AG20443 (cell line): ENCODE measurements around the gene GALNT9.

Experiments
- DNase-seq: peaks from one replicate; pipeline ENCODE4 v3.0.0; 2012; ENCODE audit warnings: low spot score, mixed read lengths

GALNT9 gene

DNA sequence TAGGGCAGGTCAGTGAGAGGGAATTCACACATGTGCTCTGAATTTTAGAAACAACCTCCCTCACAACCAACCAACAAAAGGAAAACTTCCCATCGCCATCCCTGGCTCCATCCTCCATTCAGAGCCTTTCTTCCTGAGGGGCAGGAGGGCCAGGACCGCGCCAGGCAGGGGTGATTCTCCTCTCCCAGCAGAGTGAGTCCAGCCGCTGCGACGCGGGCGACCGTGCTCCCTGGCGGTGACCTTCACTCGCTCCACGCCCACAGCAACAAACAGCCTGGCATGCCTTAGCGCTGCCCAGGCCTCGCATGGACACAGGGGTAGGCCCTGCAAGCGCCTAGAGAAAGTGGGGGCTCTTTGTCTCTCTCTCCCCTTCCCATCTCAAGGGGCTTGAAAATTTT lies 3.7 kb downstream of the GALNT9 start:
- DNase-seq = no peak

DNA sequence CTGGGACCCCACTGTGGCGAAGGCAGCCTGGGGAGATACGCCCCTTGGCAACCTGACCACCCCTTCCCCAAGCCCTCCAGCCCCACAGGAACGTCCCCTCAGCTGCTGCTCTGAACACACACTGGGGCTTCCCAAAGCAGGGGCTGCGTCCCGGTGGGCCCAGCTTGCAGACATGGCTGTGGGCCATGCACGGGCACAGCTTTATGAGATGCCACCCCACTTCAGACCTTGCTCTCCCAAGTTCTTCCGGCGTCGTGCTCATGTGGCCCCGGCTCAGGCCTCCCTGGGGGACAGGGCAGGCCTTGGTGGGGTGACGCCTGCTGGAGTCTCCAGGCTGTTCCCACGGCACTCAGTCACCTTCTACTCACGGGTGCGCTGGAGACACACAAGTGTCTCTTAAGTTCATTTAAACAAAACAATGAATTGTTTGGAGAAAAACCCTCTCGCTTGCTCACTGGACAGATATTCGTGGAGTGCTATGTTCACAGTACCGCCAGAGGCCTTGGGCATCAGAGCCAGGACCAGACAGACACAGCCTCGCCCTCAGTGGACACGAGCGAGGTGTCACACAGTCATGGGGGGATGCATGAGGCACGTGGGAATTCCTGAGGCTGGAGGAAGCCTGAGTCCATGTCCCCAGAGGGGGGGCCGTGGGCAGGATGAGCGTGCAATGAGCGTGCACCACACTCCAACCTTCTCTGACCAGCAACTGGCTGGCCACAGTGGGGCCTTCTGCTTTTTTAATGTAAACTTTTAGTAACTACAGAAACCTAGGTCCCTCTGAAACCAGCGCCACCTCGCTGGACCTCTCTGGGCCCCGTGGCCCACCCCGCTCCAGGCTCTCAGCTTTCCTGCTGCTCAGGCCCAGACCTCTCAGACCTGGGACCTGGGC lies 4.3 kb downstream of the GALNT9 start:
- DNase-seq = no peak

DNA sequence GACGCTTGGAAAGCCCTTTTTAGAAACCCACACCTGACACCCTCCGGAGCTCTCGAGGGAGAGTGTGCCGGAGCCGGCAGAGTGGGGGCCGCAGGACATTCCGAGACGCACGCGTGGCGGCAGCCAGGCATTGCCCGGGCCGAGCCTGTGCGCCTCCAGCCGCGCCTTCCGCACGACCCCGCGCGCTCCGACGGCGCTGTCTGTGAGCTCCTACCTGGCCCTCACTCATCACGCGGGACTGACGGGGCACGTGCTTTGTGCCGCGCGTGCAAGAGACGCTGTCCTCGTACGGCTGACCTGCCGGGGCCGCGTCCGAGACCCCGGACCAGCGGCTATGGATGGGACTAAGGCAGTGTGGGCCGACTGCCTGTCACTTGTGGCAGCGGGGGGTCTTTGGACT lies 5.2 kb downstream of the GALNT9 start:
- DNase-seq = no peak

DNA sequence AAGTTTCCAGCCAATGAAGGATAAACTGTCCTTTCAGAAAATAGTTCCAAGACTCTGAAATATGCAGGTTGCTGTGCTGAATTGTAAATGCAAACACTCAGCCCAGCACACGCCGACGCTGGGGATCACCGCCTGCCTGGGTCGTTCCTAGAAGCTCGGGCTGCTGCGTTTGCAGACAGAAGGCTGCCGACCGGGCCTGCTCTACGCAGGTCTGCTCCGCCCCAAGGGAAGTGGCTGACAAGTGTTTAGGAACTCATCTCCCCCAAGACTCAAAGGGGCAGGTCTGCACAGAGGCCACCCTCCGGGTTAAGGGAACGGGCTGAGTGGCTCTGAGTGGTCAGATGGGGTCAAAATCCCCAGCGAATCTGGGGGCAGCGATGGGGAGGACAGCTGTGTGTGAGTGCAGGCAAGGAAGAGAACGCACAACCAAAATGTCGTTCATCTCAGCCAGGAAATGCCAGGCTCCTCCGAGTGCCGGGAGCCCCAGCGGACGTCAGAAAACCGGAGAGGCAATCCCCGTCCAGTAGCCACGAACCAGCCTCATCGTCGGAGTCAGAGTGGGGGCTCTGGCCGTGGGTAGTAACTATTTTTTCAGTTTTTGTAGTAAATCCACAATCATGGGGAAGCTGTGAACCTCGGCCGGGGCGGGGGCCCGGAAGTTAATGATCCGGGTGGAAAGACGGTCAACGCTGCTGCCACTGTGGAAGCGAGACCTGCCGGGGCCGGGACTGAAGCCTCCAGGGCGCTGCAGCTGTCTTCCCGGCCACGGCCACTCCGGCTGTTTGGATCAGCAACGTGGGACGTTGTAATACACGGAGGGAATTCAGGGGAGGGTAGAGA lies 6.0 kb downstream of the GALNT9 start:
- peak; percentile 37 for DNase-seq

DNA sequence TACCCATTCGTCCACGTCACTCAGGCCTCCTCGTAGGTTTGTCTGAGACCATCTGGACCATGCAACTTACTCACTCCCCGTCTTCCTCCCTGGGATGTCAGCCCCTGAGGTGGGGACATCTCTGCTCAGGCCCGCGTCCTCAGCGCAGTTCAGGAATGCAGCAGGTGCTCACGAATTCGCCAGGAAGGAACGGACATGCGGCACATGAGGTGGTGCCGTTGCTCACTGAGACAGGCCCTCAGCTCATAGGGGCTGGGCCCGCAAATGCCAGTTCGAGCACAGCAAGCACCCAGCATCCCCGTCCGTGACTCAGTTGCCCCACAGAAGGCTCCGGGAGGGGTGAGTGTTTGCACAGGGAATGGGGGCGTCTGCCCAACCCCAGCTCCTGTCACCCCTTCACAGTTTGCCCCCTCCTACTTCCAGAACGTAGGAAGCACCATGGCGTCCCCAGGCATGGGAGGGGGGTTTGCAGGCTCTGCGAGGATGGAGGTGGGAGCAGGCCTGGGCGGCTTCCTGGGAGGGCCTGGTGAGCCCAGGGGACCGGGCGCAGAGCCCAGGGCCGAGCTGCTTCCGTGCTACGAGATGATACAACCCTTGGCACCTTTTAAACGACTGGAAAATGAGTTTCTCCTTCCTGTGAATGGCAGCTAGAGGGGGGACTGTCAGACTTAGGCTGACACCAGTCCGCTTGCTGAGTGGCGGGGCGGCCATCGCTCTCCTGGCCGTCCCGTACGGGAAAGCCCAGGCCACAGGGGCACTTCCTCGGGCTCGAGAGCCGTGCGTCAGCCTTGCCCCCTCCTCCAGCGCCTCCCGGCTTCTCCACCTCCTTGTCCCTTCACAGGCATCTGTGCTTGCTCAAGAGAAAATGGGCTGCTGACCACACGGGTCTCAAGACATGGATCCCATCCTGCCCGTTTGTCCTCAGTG lies 6.9 kb downstream of the GALNT9 start:
- DNase-seq = no peak

DNA sequence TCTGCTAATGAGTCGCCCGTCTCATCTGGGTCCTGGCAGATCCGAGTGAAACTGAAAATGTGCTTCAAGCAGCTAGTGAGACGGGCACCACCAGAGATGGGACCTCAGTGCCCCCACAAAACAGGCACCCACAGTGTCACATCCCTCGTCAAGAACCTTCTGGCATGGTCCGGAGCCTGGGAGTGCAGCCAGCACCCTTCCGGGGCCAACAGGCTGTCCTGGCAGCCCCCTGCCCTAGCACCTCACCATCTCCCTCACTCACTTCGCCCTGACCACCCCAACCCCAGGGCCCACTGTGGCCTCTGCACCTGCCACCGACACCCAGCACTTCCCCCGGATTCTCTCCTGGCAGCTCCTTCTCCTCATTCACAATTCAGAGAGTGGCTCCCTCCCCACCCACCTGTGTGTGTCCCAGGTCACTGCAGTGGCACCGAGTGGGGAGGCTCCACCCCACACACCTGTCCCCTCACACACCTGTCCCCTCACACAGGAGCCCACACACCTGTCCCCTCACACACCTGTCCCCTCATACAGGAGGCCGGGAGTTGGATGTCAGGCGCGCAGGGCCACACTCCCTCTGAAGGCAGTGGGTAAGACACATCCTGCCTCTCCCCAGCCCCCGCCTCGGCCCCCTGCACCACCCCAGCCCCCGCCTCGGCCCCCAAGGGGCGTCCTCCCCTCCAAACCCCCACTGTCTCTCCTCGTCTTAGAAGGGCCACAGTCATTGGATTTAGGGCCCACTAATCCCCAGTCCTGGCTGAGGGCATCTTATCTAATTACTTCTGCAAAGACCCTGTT lies 7.9 kb downstream of the GALNT9 start:
- DNase-seq = no peak

DNA sequence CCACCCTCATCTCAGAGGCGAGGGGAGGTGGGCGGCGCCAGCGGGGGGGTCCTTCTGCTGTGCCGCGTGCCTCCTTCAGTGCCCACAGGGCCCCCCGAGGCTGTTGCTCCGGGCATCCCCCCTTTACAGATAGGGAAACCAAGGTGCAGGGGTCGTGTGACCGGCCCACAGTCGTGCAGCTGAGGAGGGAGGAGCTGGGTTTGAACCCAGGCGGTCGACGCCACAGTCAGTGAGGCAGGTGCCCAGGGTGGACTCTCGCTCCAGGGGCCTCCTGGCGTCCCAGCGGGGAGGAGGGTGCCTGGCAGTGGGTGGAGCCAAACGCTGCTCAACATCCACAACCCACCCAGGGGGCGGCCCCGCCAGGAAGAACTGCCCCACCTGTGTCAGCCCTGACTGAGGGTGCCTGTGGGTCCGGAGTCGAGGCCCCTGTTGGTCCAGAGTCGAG lies 8.6 kb downstream of the GALNT9 start:
- no peak for DNase-seq

DNA sequence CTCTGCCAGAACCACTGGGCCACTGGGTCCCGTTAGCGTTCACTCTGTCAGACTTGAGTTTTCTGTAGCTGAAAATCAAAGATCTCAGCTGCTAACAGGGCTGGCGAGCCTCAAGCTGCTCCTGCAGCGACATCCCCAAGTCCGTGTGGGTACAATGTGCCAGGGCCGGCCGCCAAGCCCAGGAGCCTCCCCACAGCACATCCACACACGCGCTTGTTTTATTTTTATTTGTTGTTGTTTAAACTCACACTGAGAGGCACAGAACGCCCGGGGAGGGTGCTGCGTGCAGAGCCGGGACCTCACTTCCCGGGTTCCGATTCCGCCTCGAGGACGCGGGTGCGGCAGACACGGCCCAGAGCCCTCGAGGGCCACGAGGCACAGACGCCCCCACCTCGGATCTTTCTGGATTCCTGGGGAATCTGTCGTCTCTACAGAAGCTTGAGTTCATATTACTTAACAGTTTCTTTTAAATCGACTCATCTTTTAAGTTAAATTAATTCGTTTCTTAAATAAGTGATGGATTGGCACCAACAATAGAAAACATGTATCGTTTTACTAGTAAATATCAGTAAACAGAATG lies 9.3 kb downstream of the GALNT9 start:
- no peak for DNase-seq

DNA sequence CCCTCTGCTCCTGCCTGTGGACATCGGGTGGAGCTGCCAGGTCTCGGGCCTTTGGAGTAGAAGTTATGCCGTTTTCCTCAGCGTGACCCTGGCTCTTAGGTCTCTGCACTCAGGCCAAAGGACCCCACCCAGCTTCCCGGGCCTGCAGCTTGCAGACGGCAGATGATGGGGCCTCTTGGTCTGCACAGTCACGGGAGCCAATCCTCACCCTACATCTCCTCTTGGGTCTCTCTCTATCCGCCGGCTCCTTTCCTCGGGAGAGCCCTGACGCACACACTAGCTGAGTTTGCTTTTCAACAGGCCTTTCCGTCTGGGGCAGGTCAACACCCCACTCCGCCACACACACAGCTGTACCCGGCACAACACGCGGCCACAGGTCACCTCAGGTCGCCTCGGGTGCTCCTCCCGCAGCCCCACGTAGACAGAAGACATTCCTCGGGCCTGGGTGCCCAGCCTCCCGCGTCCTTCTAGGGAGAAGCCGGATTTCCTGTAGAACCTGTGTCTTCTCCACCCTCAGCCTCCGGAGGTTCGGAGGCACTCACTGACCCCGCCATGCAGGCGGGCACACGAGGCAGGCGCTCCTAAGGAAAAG lies 9.9 kb downstream of the GALNT9 start:
- no peak for DNase-seq

DNA sequence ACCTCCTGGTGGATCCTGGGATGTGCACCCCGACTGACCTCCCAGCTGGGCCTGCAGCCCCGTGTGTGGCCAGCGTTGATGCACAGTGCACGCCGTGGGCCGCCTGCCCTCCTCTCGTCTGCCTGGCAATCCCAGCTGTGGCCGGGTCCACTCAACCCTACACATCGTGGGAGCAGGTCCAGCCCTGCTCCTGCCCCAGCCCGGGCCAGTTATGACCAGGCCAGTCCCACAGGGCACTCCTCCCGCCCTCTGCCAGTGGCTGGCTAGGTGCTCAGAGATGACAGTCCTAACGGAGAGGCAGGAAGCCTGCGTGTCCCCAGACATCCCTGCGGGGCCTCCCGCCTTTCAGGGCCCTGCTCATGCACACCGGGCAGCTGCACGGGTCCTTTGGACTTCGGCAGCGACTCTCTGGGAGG lies 10.8 kb downstream of the GALNT9 start:
- DNase-seq = no peak

DNA sequence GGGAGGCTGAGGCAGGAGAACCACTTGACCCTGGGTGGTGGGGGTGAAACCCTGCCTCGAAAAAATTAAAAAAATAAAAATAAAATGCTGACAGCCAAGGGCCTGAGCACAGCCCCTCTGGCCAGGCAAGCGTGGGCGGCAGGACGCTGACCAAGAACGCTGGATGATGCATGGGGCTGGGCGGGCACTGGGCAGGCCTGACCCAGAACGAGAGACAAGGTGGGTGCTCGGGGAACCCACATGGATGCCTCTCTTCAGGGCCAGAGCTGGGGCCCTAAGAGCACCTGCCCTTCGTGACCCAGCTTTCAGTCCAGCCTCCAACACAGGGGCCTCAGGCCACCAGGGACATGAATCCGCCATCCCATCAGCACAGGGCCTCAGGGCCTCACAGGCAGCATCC lies 11.3 kb downstream of the GALNT9 start:
- DNase-seq = no peak

DNA sequence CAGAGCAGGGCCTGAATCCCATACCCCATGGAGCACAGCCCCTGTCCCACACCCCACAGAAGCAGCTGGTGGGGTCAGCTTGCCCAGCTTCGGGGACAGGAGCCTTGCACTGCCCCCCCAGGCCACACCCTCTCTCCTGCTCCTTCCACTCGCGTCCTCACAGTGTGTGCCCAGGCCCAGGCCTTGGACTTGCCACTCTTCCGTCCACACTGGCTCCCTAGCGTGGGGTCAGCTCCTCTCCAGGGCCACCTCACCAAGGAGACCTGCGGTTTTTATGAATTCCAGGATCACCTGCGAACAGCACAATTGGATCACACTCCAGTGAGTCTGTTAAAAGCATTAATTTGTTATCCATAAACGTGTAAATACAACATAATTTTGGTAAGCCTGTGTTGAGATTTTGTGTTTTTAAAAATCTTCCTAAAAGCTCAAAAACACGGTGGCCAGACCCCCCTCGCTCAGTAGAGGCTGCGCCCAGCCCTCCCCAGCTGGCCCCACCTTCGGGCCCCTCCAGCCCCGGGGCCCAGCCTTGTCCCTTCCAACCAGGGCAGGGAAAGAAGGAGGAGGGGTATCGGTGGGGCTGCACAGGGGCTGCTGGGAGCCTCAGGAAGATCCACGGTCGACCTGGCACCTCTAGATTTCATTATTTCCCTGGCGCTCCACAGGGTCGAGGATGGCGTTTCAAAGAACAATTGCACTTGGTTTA lies 12.0 kb downstream of the GALNT9 start:
- no peak for DNase-seq

DNA sequence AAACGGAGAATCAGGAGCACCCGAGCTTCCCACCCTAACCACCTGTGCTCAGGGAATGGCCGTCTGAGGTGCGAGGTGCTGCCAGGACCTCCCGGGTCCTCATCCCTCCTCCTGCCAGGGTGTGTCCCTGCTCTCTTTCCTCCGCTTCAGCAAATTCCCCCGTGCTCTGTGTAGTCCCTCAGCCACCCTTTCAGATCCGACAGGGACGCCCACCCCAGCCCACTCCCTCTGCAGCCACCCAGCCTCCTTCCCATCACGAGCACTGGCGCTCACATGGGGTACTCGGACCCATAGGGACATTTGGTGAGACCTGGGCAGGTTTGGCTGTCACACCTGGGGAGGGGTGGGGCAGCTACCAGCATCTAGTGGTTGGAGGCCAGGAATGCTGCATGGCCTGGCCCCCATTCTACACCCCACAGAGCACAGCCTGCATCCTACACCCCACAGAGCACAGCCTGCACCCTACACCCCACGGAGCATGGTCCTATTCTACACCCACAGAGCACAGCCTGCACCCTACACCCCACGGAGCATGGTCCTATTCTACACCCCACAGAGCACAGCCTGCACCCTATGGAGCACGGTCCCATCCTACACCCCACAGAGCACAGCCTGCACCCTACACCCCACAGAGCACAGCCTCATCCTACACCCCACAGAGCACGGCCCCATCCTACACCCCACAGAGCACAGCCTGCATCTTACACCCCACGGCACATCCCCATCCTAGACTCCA lies 12.7 kb downstream of the GALNT9 start:
- DNase-seq = no peak

DNA sequence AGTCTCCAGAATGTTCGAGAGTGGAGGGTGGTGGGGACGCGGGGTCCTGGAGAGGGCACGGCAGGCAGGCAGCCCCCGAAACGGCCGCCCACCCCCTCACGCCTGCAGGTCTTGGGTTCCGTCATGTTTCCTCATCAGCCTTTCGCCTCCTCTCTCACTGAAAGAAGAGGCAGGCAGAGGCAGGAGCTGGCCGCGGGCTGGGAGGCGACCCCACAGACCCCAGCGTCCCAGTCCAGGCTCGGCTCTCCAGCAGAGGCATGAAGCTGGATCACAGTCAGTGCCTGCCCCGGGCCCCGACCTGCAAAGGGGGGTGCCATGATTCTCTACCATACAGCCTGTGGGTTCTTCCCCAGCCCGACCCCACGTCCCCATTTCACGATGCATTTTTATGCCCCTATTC lies 13.4 kb downstream of the GALNT9 start:
- no peak for DNase-seq

DNA sequence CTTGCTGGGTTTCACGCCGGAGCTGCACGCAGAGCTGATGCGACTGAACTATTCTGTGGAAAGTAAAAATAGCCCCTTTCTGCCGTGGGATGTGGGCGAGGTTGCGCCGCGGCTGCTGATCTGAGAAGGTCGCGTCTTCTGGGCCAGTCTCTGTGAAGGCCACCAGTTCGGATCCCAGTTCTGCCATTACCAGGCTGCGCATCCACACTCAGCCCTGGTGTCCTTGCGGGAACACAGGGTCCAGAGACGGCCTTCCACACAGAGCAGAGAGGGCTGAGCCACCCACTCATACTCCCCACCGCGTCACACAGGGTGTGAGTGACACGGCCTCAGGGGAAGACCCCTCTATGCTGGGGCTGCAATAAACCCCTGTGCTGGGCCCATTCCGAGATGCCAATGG lies 13.9 kb downstream of the GALNT9 start:
- no peak for DNase-seq

DNA sequence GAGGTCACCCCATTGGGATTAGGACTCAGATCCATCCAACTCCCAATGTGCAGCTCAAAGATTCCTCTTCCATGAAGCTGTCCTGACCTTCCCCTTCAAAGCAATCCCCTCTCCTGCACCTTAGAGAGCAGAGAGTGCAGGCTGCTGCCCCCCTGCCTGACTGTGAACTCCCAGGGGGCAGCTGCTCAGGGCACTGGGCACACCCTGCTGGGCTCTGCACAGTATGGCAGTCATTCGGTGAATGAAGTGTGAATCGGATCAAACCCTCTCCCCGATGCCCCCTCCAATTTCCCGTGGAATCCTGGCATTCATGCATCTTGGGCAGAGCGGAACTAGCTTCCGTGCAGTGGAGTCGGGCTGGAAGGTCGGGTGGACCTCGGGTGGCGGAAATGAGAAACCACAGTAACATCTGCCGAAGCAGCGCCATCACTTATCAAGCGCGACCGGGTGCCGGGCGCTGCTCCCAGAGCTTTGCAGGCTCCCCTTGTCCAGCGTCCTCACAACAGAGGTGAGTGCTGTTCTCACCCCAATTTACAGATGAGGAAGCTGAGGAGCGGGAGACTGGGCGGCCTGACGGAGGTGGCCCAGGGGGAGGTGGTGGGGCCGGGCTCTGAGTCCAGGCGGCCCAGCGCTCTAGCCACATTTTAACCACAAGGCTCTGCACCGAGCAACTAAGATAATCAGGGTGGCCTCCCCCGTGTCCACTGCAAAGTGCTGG lies 14.7 kb downstream of the GALNT9 start:
- no peak for DNase-seq

DNA sequence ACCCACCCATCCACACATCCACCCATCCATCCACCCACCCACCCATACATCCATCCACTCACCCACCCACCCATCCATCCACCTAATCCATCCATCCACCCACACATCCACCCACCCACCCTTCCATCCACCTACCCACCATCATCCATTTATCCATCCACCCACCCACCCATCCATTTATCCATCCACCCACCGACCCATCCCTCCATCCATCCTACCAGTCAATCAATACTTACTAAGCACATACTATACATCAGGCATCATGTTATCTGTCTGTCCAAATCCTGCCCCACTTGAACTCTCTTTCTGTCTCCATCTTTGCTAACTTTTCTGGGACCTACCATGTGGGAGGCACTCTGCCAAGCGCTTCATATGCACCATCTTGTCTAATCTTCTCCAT lies 15.4 kb downstream of the GALNT9 start:
- no peak for DNase-seq

DNA sequence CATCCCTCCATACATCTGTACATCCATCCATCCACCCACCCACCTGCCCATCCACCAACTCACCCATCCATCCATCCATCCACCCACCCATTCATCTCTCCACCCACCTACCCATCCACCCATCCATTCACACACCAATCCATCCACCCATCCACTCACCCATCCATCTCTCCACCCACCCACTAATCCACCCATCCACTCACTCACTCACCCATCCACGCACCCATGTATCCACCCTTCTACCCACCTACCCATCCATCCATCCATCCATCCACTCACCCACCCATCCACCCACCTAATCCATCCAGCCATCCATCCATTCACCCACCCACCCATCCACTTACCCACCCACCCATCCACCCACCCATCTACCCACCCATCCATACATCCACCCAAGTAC lies 16.2 kb downstream of the GALNT9 start:
- no peak for DNase-seq
